Measurements from ENCODE around the gene EPC1. TPM values are rescaled to one million over a fixed set of nuclear protein-coding genes. Genes with fewer than 3 reads are reported as not detected.

Gene EPC1
- total and polyA plus RNA-seq, 2 donors, result 29.3 to 116 TPM

Small RNAs within 50 kb of the gene (small RNA-seq; reads per million reads assigned to genes)
- gene RNU6-1244P, result not detected

Other genes with a start within 250 kb of the EPC1 start
- 109 TPM for gene CCDC7, start 99.0 kb upstream of the EPC1 start, total RNA-seq
- 1.2 TPM for gene CCDC7, start 99.0 kb upstream of the EPC1 start, polyA plus RNA-seq

Data from urinary bladder (tissue), 2 donors.